HCT116 (cell line): ENCODE results near the gene ZNF79. TPM values are rescaled to one million over a fixed set of nuclear protein-coding genes. Genes with fewer than 3 reads are reported as not detected.

Source experiments
- ATAC-seq: fragments of 200-7000 bp; cut with Tn5 transposase; 2 replicates; pipeline ENCODE4 v1.9.1; 2020; ENCODE audit warnings: mild to moderate bottlenecking, moderate library complexity
- BruUV-seq: library from RNA; stranded (reverse); fragments of 400-500 nt; replicated peaks from 2 replicates; lab custom pipeline; 2021; lab: Mats Ljungman, UMichigan
- CTCF ChIA-PET: fragments of 300-600 bp; sonication (Branson Sonifier 250); formaldehyde crosslinking; loops from one replicate; lab custom pipeline; 2021; ENCODE audit warnings: antibody characterized with exemption; lab: Charles Lee
- POLR2A ChIA-PET: fragments of 300-600, 350-600 bp; sonication (Branson Sonifier 250); formaldehyde crosslinking; loops from one replicate; lab custom pipeline; 2021; ENCODE audit warnings: antibody characterized with exemption; lab: Charles Lee
- RAD21 ChIA-PET, 2 experiments: fragments of 300-600 bp; sonication (Branson Sonifier 250); formaldehyde crosslinking; loops; one replicate each; lab custom pipeline; 2023; ENCODE audit warnings: low total read pairs in 2 of 2; ENCODE audit not compliant: uncharacterized antibody in 2 of 2, unreplicated experiment in 2 of 2, low non-redundant PET in 1 of 2; lab: Charles Lee
- DNase-seq: peaks from one replicate; pipeline ENCODE4 v3.0.0-alpha.2; 2010; ENCODE audit warnings: low read depth, low spot score
- H2AFZ ChIP-seq: fragments of 200-600 bp; shearing (Covaris generic), sonication (generic); 2 replicates; pipeline ENCODE4 v1.6.1; 2017; ENCODE audit warnings: low read depth, mixed run types, mixed read lengths, antibody characterized with exemption, low read length; ENCODE audit not compliant: poor library complexity, severe bottlenecking
- H3K27ac ChIP-seq: 2 replicates; pipeline ENCODE4 v1.5.1; 2012; ENCODE audit warnings: low read depth, low read length
- H3K27me3 ChIP-seq: fragments of 200-600 bp; sonication (generic); 2 replicates; pipeline ENCODE4 v1.6.1; 2016; ENCODE audit warnings: mixed run types, low read length, mixed read lengths; ENCODE audit not compliant: insufficient read depth
- H3K36me3 ChIP-seq, 2 experiments: fragments of 200-500 bp in 1 of 2; fragments of 200-600 bp in 1 of 2; sonication (Bioruptor generic) in 1 of 2; sonication (generic) in 1 of 2; 2 replicates each; pipeline versions ENCODE4 v1.5.1 to v1.6.1; 2014 to 2016; ENCODE audit warnings: low read length in 2 of 2, inconsistent platforms in 1 of 2, mixed read lengths in 1 of 2, mixed run types in 1 of 2; ENCODE audit not compliant: insufficient read depth in 2 of 2, control insufficient read depth in 1 of 2
- H3K4me1 ChIP-seq, 2 experiments: fragments of 200-600 bp in 1 of 2; sonication (generic) in 1 of 2; 2 replicates each; pipeline versions ENCODE4 v1.5.1 to v1.6.1; 2012 to 2017; ENCODE audit warnings: low read length in 2 of 2, inconsistent platforms in 1 of 2, mild to moderate bottlenecking in 1 of 2, mixed read lengths in 1 of 2, mixed run types in 1 of 2, moderate library complexity in 1 of 2; ENCODE audit not compliant: insufficient read depth in 2 of 2, control insufficient read depth in 1 of 2
- H3K4me2 ChIP-seq: fragments of 200-600 bp; sonication (generic); 2 replicates; pipeline ENCODE4 v1.6.1; 2017; ENCODE audit warnings: mixed run types, low read length, mixed read lengths
- H3K4me3 ChIP-seq, 2 experiments: fragments of 200-600 bp in 1 of 2; sonication (generic) in 1 of 2; replicated peaks in 1 of 2; 2 replicates each; pipeline ENCODE4 v1.5.1; 2011 to 2016; ENCODE audit warnings: low read length in 2 of 2, control low read depth in 1 of 2, low read depth in 1 of 2, mild to moderate bottlenecking in 1 of 2, mixed read lengths in 1 of 2, mixed run types in 1 of 2
- H3K79me2 ChIP-seq: fragments of 200-600 bp; sonication (generic); 2 replicates; pipeline ENCODE4 v1.6.1; 2017; ENCODE audit warnings: mild to moderate bottlenecking, mixed run types, low read length, moderate library complexity, mixed read lengths; ENCODE audit not compliant: insufficient read depth
- H3K9ac ChIP-seq: fragments of 200-600 bp; sonication (generic); 2 replicates; pipeline ENCODE4 v1.6.1; 2016; ENCODE audit warnings: low read length, mixed read lengths
- H3K9me2 ChIP-seq: fragments of 200-600 bp; sonication (generic), shearing (Covaris generic); 2 replicates; pipeline ENCODE4 v1.6.1; 2017; ENCODE audit warnings: mixed run types, mild to moderate bottlenecking, moderate library complexity; ENCODE audit not compliant: insufficient read depth
- H3K9me3 ChIP-seq, 2 experiments: fragments of 200-500 bp in 1 of 2; fragments of 200-600 bp in 1 of 2; sonication (Bioruptor generic) in 1 of 2; sonication (generic) in 1 of 2; 2 replicates each; pipeline ENCODE4 v1.6.1; 2014 to 2017; ENCODE audit warnings: low read length in 2 of 2, mixed read lengths in 2 of 2, inconsistent platforms in 1 of 2, low read depth in 1 of 2, mild to moderate bottlenecking in 1 of 2, mixed run types in 1 of 2, moderate library complexity in 1 of 2; ENCODE audit not compliant: control insufficient read depth in 1 of 2, insufficient read depth in 1 of 2
- H4K20me1 ChIP-seq: fragments of 200-600 bp; sonication (generic), shearing (Covaris generic); 2 replicates; pipeline ENCODE4 v1.6.1; 2017; ENCODE audit warnings: mixed run types, mild to moderate bottlenecking, moderate library complexity; ENCODE audit not compliant: insufficient read depth
- CBX3 ChIP-seq: IDR thresholded peaks from 2 replicates; pipeline ENCODE4 v1.6.1; 2012; ENCODE audit warnings: low read depth
- CEBPB ChIP-seq: IDR thresholded peaks from 2 replicates; pipeline ENCODE4 v1.6.1; 2012; ENCODE audit warnings: low read depth
- ELF1 ChIP-seq: IDR thresholded peaks from 2 replicates; pipeline ENCODE4 v1.6.1; 2012; ENCODE audit warnings: low read depth, borderline replicate concordance
- EZH2 ChIP-seq: fragments of 200-600 bp; sonication (generic); IDR thresholded peaks from 2 replicates; pipeline ENCODE4 v1.6.1; 2017; ENCODE audit warnings: antibody characterized with exemption, mixed run types
- EZH2phosphoT487 ChIP-seq: fragments of 200-600 bp; IDR thresholded peaks from 2 replicates; pipeline ENCODE4 v1.6.1; 2018; ENCODE audit warnings: antibody characterized with exemption, borderline replicate concordance
- JUND ChIP-seq: IDR thresholded peaks from 2 replicates; pipeline ENCODE4 v1.6.1; 2012
- POLR2A ChIP-seq: IDR thresholded peaks from 2 replicates; pipeline ENCODE4 v1.7.0; 2011; ENCODE audit warnings: borderline replicate concordance; ENCODE audit not compliant: insufficient read depth, insufficient read length; ENCODE audit errors: extremely low read depth
- SP1 ChIP-seq: IDR thresholded peaks from 2 replicates; pipeline ENCODE4 v1.6.1; 2012; ENCODE audit warnings: low read depth
- SRF ChIP-seq: IDR thresholded peaks from 2 replicates; pipeline ENCODE4 v1.6.1; 2012; ENCODE audit warnings: low read depth
- ZBTB33 ChIP-seq: IDR thresholded peaks from 2 replicates; pipeline ENCODE4 v1.6.1; 2011; ENCODE audit warnings: mild to moderate bottlenecking, low read length, moderate library complexity; ENCODE audit not compliant: insufficient replicate concordance; ENCODE audit errors: extremely low read depth
- intact Hi-C: fragments of 100-400 bp; cut with micrococcal nuclease; formaldehyde crosslinking; loops from 2 replicates; pipeline ENCODE4 v1.10.0; 2022
- total RNA-seq: library from RNA; stranded (reverse); gene quantifications from one replicate; pipeline ENCODE4 v1.2.1, GENCODE V29; 2021; ENCODE audit not compliant: unreplicated experiment
- TF ChIP-seq, protein P1 (sequence below): IDR thresholded peaks from 2 replicates; pipeline ENCODE4 v1.6.1; 2012; ENCODE audit warnings: low read depth

The ZNF79 gene
- total RNA-seq, 1 experiment from 2014 or later = 5.3 TPM

DNA sequence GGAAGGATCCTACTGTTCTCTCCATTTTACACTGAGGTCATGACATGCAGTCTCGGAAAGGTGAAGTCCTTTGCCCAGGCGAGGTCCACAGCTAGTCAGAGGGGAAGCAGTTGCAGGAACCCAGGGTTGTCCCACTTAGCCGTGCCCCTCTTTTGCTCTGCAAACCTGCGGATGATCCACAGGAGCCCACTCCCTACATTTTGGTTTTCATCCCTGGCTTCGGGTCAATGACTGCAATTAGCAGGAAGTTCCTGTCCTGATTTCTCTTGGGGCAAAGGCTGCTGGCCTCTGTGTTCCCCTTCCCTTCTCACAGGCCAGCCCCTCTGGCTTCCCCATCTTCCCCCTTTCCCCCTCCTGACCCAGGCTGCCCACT, 25.9 kb upstream of the ZNF79 start:
- no peak for TF ChIP-seq ZBTB33
- TF ChIP-seq SP1 = no peak
- TF ChIP-seq POLR2A = no peak
- TF ChIP-seq EZH2 = no peak
- no peak for TF ChIP-seq CEBPB
- no peak for TF ChIP-seq ELF1
- TF ChIP-seq CBX3 = no peak
- no peak for TF ChIP-seq EZH2phosphoT487
- no peak for TF ChIP-seq JUND
- TF ChIP-seq, protein P1, sequence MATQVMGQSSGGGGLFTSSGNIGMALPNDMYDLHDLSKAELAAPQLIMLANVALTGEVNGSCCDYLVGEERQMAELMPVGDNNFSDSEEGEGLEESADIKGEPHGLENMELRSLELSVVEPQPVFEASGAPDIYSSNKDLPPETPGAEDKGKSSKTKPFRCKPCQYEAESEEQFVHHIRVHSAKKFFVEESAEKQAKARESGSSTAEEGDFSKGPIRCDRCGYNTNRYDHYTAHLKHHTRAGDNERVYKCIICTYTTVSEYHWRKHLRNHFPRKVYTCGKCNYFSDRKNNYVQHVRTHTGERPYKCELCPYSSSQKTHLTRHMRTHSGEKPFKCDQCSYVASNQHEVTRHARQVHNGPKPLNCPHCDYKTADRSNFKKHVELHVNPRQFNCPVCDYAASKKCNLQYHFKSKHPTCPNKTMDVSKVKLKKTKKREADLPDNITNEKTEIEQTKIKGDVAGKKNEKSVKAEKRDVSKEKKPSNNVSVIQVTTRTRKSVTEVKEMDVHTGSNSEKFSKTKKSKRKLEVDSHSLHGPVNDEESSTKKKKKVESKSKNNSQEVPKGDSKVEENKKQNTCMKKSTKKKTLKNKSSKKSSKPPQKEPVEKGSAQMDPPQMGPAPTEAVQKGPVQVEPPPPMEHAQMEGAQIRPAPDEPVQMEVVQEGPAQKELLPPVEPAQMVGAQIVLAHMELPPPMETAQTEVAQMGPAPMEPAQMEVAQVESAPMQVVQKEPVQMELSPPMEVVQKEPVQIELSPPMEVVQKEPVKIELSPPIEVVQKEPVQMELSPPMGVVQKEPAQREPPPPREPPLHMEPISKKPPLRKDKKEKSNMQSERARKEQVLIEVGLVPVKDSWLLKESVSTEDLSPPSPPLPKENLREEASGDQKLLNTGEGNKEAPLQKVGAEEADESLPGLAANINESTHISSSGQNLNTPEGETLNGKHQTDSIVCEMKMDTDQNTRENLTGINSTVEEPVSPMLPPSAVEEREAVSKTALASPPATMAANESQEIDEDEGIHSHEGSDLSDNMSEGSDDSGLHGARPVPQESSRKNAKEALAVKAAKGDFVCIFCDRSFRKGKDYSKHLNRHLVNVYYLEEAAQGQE = no peak
- TF ChIP-seq SRF = no peak
- Histone ChIP-seq H3K4me3 (peak overlapping the region; percentile 59 to 73), H4K20me1 (no peaks in the 10 kb centered on the region), H3K79me2 (peaks cover 4% of the 10 kb centered on the region; the same call in 1 of the 2 replicates), H3K4me2 (peak overlapping the region; percentile 97), H3K4me1 (peaks cover 3 to 27% of the 10 kb centered on the region in 2 experiments; a peak in 3 of 4 replicates), H3K9me2 (no peaks in the 10 kb centered on the region), H3K9me3 (no peaks in the 10 kb centered on the region), H3K36me3 (no peaks in the 10 kb centered on the region), H3K27me3 (no peaks in the 10 kb centered on the region), H2AFZ (no peak overlapping the region), H3K27ac (no peak overlapping the region), H3K9ac (peak overlapping the region; percentile 80)
- ChIA-PET POLR2A (no interaction called here), CTCF (interaction anchor here (1.7 kb wide), 1 partner anchor 174 kb away, joined by 4 read pairs; no protein-coding TSS in a partner anchor), RAD21 (no interaction called here)
- ATAC-seq (no peak), DNase-seq (no peak)
- BruUV-seq = no TSS peak
- intact Hi-C loops = no loop called here
